GM12878 (cell line): ENCODE results near the gene TP53I11. TPM values are rescaled to one million over a fixed set of nuclear protein-coding genes. Genes with fewer than 3 reads are reported as not detected.

ENCODE experiments used
- ATAC-seq: fragments of 200-7000 bp; cut with Tn5 transposase; 3 replicates; pipeline ENCODE4 v1.9.1; 2020; ENCODE audit warnings: mild to moderate bottlenecking, moderate library complexity
- BruUV-seq: library from RNA; stranded (reverse); fragments of 400-500 nt; replicated peaks from 2 replicates; lab custom pipeline; 2021; lab: Mats Ljungman, UMichigan
- CTCF ChIA-PET: fragments of 300-600 bp; sonication (Branson Sonifier 250); formaldehyde crosslinking; extraction: SDS; loops from one replicate; lab custom pipeline; 2021; ENCODE audit warnings: inconsistent platforms; lab: Yijun Ruan, JAX
- POLR2A ChIA-PET: fragments of 350-600 bp; formaldehyde crosslinking; extraction: SDS; loops from one replicate; lab custom pipeline; 2021; ENCODE audit warnings: inconsistent platforms; lab: Charles Lee
- RAD21 ChIA-PET: fragments of 300-600 bp; sonication (Branson Sonifier 250); formaldehyde crosslinking; loops from one replicate; lab custom pipeline; 2023; ENCODE audit warnings: antibody characterized with exemption; ENCODE audit not compliant: unreplicated experiment; lab: Charles Lee
- SMC1A ChIA-PET: fragments of 300-600 bp; sonication (Branson Sonifier 250); formaldehyde crosslinking; loops from one replicate; lab custom pipeline; 2023; ENCODE audit not compliant: unreplicated experiment, uncharacterized antibody; lab: Charles Lee
- DNase-seq: peaks from one replicate; pipeline ENCODE4 v3.0.0-alpha.2; 2011; ENCODE audit warnings: low read depth, low spot score
- FAIRE-seq: peaks from 3 replicates; lab custom pipeline; 2011; peaks lifted over from hg19 to GRCh38; lab: Jason Lieb, UNC
- H2AFZ ChIP-seq: 2 replicates; pipeline ENCODE4 v1.6.0; 2011; ENCODE audit warnings: low read depth, low read length, control low read depth; ENCODE audit not compliant: control insufficient read depth
- H3K27ac ChIP-seq: 2 replicates; pipeline ENCODE4 v1.5.1; 2011; ENCODE audit warnings: control low read depth; ENCODE audit not compliant: control insufficient read depth, insufficient read depth
- H3K27me3 ChIP-seq, 2 experiments: replicated peaks in 1 of 2; 2 replicates each; pipeline versions ENCODE4 v1.6.0 to v1.6.1; 2011; ENCODE audit warnings: low read length in 1 of 2; ENCODE audit not compliant: control insufficient read depth in 2 of 2, insufficient read depth in 2 of 2
- H3K36me3 ChIP-seq, 2 experiments: 2 replicates each; pipeline ENCODE4 v1.5.1; 2011; ENCODE audit warnings: low read length in 1 of 2; ENCODE audit not compliant: control insufficient read depth in 2 of 2, insufficient read depth in 2 of 2
- H3K4me1 ChIP-seq: 2 replicates; pipeline ENCODE4 v1.6.1; 2011; ENCODE audit warnings: mild to moderate bottlenecking, low read length, moderate library complexity, mixed read lengths; ENCODE audit not compliant: control insufficient read depth, insufficient read depth
- H3K4me2 ChIP-seq: 2 replicates; pipeline ENCODE4 v1.6.0; 2011; ENCODE audit warnings: control low read depth; ENCODE audit not compliant: control insufficient read depth, insufficient read depth
- H3K4me3 ChIP-seq: fragments of 200-600 bp; sonication (generic); 2 replicates; pipeline ENCODE4 v1.5.1; 2016
- H3K79me2 ChIP-seq: 2 replicates; pipeline ENCODE4 v1.6.0; 2011; ENCODE audit warnings: low read length; ENCODE audit not compliant: control insufficient read depth, insufficient read depth
- H3K9ac ChIP-seq: 2 replicates; pipeline ENCODE4 v1.8.0; 2011; ENCODE audit warnings: low read length, control low read depth, mixed read lengths; ENCODE audit not compliant: control insufficient read depth, insufficient read depth
- H3K9me3 ChIP-seq: replicated peaks from 3 replicates; pipeline ENCODE4 v1.5.1; 2011; ENCODE audit warnings: mild to moderate bottlenecking, low read length; ENCODE audit not compliant: control insufficient read depth, insufficient read depth
- H4K20me1 ChIP-seq: 2 replicates; pipeline ENCODE4 v1.6.0; 2011; ENCODE audit not compliant: control insufficient read depth, insufficient read depth
- CEBPZ ChIP-seq: fragments of 150-350 bp; IDR thresholded peaks from 2 replicates; pipeline ENCODE4 v1.6.1; 2016; ENCODE audit warnings: low read depth, low read length
- EGR1 ChIP-seq, 2 experiments: IDR thresholded peaks; 1 replicate in 1 of 2; 2 replicates in 1 of 2; pipeline ENCODE4 v1.6.1; 2011 to 2012; ENCODE audit warnings: low read depth in 2 of 2, low read length in 2 of 2, borderline replicate concordance in 1 of 2, mild to moderate bottlenecking in 1 of 2, moderate library complexity in 1 of 2
- KLF5 ChIP-seq: fragments of 450-650 bp; IDR thresholded peaks from 2 replicates; pipeline ENCODE4 v1.6.1; 2014; ENCODE audit warnings: mild to moderate bottlenecking; ENCODE audit not compliant: partially characterized antibody
- PBX3 ChIP-seq: IDR thresholded peaks from 2 replicates; pipeline ENCODE4 v1.6.1; 2011; ENCODE audit warnings: mild to moderate bottlenecking, low read depth, low read length, moderate library complexity; ENCODE audit not compliant: insufficient replicate concordance
- PKNOX1 ChIP-seq: fragments of 450-650 bp; IDR thresholded peaks from 2 replicates; pipeline ENCODE4 v1.6.1; 2016; ENCODE audit warnings: mild to moderate bottlenecking
- PRDM15 ChIP-seq: fragments of 450-650 bp; formaldehyde crosslinking; IDR thresholded peaks from 2 replicates; pipeline ENCODE4 v1.4.0; 2020; ENCODE audit warnings: mild to moderate bottlenecking, moderate library complexity
- SIX5 ChIP-seq: IDR thresholded peaks from 2 replicates; pipeline ENCODE4 v1.6.1; 2011; ENCODE audit warnings: mild to moderate bottlenecking, low read depth, low read length, moderate library complexity; ENCODE audit not compliant: severe bottlenecking
- SP1 ChIP-seq: IDR thresholded peaks from one replicate; pipeline ENCODE4 v1.6.1; 2011; ENCODE audit warnings: low read depth, low read length
- USF1 ChIP-seq: IDR thresholded peaks from 2 replicates; pipeline ENCODE4 v1.6.1; 2011; ENCODE audit warnings: borderline replicate concordance, low read depth, mild to moderate bottlenecking, moderate library complexity, mixed read lengths, low read length; ENCODE audit not compliant: insufficient read depth; ENCODE audit errors: extremely low read length
- USF2 ChIP-seq: IDR thresholded peaks from 2 replicates; pipeline ENCODE4 v1.6.1; 2011; ENCODE audit warnings: low read depth, low read length, improper control_type of control experiment, borderline replicate concordance
- WGBS: methylation state at CpG from one replicate; pipeline ENCODE4 v1.1.6; 2016; ENCODE audit warnings: low lambda C conversion rate; ENCODE audit not compliant: insufficient replicate concordance, insufficient coverage; ENCODE audit errors: missing lambda C conversion rate; 5-methylcytosine and 5-hydroxymethylcytosine counted together
- in situ Hi-C: fragments of 300-500 bp; cut with MboI; formaldehyde crosslinking; loops from 9 replicates; pipeline ENCODE4 v1.14.3; 2018; ENCODE audit warnings: mixed read lengths
- intact Hi-C: fragments of 100-400 bp; cut with micrococcal nuclease; formaldehyde crosslinking; loops from one replicate; pipeline ENCODE4 v1.14.2; 2022; ENCODE audit not compliant: unreplicated experiment
- polyA plus RNA-seq, 11 experiments: library from polyadenylated mRNA; depleted of rRNA in 4 of 11; unstranded in 6 of 11; stranded (reverse) in 5 of 11; fragments of >200 nt; fragmentation: Nextera tagmentation in 4 of 11; fragmentation: Illumina TruSeq in 1 of 11; extraction: Ambion mirVana in 4 of 11; extraction: Trizol in 1 of 11; gene quantifications; 1 replicate in 1 of 11; 2 replicates in 10 of 11; pipeline versions ENCODE4 v1.2.1 to v1.2.3, GENCODE V29; 2011 to 2016; ENCODE audit warnings: inconsistent platforms in 2 of 11, missing spikeins in 2 of 11, low read depth in 1 of 11
- total RNA-seq, 4 experiments: library from RNA; depleted of rRNA in 3 of 4; stranded (reverse); fragments of >200 nt in 3 of 4; fragmentation: Illumina TruSeq in 1 of 4; extraction: Trizol in 1 of 4; gene quantifications; 2 replicates each; pipeline versions ENCODE4 v1.2.1 to v1.2.3, GENCODE V29; 2013 to 2021

TP53I11 gene
- total and polyA plus RNA-seq, 10 of the 15 experiments (the other 5 are each of a cell fraction or from before 2014, with no cell fraction given): 0.03 to 0.28 (median 0.17) TPM; not detected in 3

GRCh38 chr11:44899959-44900358, 50.7 kb downstream of the TP53I11 start:
- no peaks in the 10 kb centered on the region for H3K36me3 ChIP-seq
- no peak overlapping the region for H3K4me2 ChIP-seq
- ATAC-seq (peak; percentile 79), FAIRE-seq (no peak), DNase-seq (peak; percentile 11)
- POLR2A ChIA-PET: no interaction called here
- H3K27me3 ChIP-seq: no peaks in the 10 kb centered on the region; a peak in 2 of 4 replicates
- H3K9me3 ChIP-seq: no peaks in the 10 kb centered on the region; the same call in 2 of the 3 replicates
- in situ Hi-C loops: no loop called here
- CTCF ChIA-PET: interaction anchor here (0.7 to 1.3 kb wide), 3 partner anchors 12 to 175 kb away, joined by 3 to 4 read pairs (median 3); no protein-coding TSS in a partner anchor
- H3K4me3 ChIP-seq: no peak overlapping the region
- no peak overlapping the region for H2AFZ ChIP-seq
- SMC1A ChIA-PET: no interaction called here
- WGBS: 12% methylated on average over 3 of the region's 3 CpGs
- H4K20me1 ChIP-seq: no peaks in the 10 kb centered on the region
- H3K79me2 ChIP-seq: no peaks in the 10 kb centered on the region
- H3K4me1 ChIP-seq: no peaks in the 10 kb centered on the region
- RAD21 ChIA-PET: interaction anchor here (0.7 kb wide), 1 partner anchor 153 kb away, joined by 3 read pairs; no protein-coding TSS in a partner anchor
- no peak overlapping the region for H3K9ac ChIP-seq
- intact Hi-C loops: no loop called here
- H3K27ac ChIP-seq: no peak overlapping the region
- BruUV-seq: no TSS peak
- peak; percentile 68 for TF ChIP-seq SP1
- peak; percentile 91 for TF ChIP-seq PBX3
- TF ChIP-seq CEBPZ: no peak
- no peak for TF ChIP-seq PRDM15 (CRISPR knock-in tag)
- TF ChIP-seq EGR1 (IDR thresholded peaks at IDR 0.05; ENCODE audit: borderline replicate concordance in 1 of 2, low read depth in 2 of 2, low read length in 2 of 2): no peak
- no peak for TF ChIP-seq SIX5
- no peak for TF ChIP-seq KLF5
- TF ChIP-seq PKNOX1: peak; percentile 95
- TF ChIP-seq USF1: no peak
- no peak for TF ChIP-seq USF2
